Suprapubic skin (tissue), 4 donors: ENCODE data around the gene TM6SF1. TPM values are rescaled to one million over a fixed set of nuclear protein-coding genes. Genes with fewer than 3 reads are reported as not detected.

ENCODE experiments used
- DNase-seq, 2 donors: peaks; one replicate each; pipeline ENCODE4 v3.0.0-alpha.2; 2019; ENCODE audit warnings: low spot score in 2 of 2
- H3K27ac ChIP-seq: fragments of 200-600 bp; sonication (generic); one replicate; pipeline ENCODE4 v1.5.1; 2019
- H3K27me3 ChIP-seq: fragments of 200-600 bp; sonication (generic); one replicate; pipeline ENCODE4 v1.5.1; 2019
- H3K36me3 ChIP-seq: fragments of 200-600 bp; sonication (generic); one replicate; pipeline ENCODE4 v1.5.1; 2019
- H3K4me1 ChIP-seq: fragments of 200-600 bp; sonication (generic); one replicate; pipeline ENCODE4 v1.5.1; 2019
- H3K4me3 ChIP-seq: fragments of 200-600 bp; sonication (generic); one replicate; pipeline ENCODE4 v1.5.1; 2019; ENCODE audit warnings: mild to moderate bottlenecking
- H3K9me3 ChIP-seq: fragments of 200-600 bp; sonication (generic); one replicate; pipeline ENCODE4 v1.5.1; 2019
- EP300 ChIP-seq: sonication (generic); formaldehyde crosslinking; IDR thresholded peaks from one replicate; pipeline ENCODE4 v1.6.1; 2017; ENCODE audit warnings: antibody characterized with exemption
- POLR2A ChIP-seq, 2 donors: fragments of 450-650 bp; IDR thresholded peaks; one replicate each; pipeline ENCODE4 v1.6.1; 2017; ENCODE audit warnings: antibody characterized with exemption in 2 of 2, mild to moderate bottlenecking in 2 of 2, moderate library complexity in 2 of 2
- POLR2AphosphoS5 ChIP-seq, 3 donors: sonication (generic); formaldehyde crosslinking; IDR thresholded peaks; one replicate each; pipeline ENCODE4 v1.6.1; 2017; ENCODE audit warnings: antibody characterized with exemption in 3 of 3
- WGBS: methylation state at CpG from one replicate; pipeline ENCODE4 v1.1.5; 2018; 5-methylcytosine and 5-hydroxymethylcytosine counted together
- total RNA-seq, 4 donors: library from RNA; depleted of rRNA; stranded (reverse); fragments of >200 nt; gene quantifications; one replicate each; pipeline ENCODE4 v1.1.0, GENCODE V29; 2016
- TF ChIP-seq, protein P1 (sequence below), 2 donors: fragments of 200-600 bp in 1 of 2; fragments of 450-650 bp in 1 of 2; sonication (generic) in 1 of 2; IDR thresholded peaks; one replicate each; pipeline ENCODE4 v1.5.1; 2016 to 2019; ENCODE audit warnings: antibody characterized with exemption in 2 of 2, mild to moderate bottlenecking in 1 of 2, moderate library complexity in 1 of 2

Gene TM6SF1
- total RNA-seq, 4 donors from 2014 or later: 1.6 to 2.7 (median 2.3) TPM

DNA sequence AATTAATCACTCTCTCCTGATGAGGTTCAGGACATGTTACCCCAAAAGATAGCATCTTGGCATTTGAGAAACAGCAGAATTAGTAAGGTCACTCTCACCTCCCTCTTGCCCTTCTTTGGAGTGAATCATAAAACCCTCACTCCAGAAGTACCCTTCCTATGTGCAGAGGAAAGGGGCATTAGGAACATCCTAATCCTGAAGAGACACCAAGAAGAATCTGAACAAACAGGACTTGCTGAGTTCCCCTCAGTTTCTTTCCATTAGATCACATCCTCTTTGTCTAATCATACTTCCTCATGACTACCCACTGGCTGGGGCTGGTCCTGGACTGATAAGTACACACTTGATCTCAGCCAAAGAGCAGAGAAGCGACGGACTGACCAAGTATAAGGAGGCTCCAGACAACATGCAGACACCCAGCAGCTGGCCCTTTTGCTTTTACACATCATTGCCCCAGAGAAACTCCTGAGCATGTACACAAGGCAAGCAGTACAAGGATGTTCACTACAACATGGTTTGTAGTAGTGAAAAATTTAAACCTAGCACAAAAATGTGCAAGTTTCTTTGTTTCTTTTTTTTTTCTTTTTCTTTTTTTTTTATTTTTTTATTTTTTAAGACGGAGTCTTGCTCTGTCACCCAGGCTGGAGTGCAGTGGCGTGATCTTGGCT is 15.0 kb upstream of the TM6SF1 start:
- H3K4me3 ChIP-seq: no peak overlapping the region
- 70% methylated on average over 4 of the region's 4 CpGs for WGBS
- no peak for DNase-seq

DNA sequence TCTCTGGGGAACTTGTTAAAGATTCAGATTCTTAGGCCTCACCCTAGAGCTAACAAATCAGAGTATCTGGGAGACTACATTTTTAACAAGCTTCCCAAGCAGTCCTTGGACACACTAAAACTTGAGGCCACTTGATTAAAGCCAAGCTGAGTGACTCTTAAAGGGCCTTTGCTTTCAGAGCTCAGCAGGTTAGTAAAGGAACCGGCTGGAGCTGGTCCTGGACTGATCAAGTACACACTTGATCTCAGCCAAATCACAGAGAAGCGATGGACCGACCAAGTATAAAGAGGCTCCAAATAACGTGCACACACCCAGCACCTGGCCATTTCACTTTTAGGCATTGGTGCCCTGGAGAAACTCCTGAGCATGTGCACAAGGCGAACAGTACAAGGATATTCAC is 12.9 kb upstream of the TM6SF1 start:
- no peak overlapping the region for H3K27ac ChIP-seq
- TF ChIP-seq POLR2A (IDR thresholded peaks at IDR 0.05) (no peak), EP300 (no peak), POLR2AphosphoS5 (IDR thresholded peaks at IDR 0.05) (no peak)
- TF ChIP-seq, protein P1, sequence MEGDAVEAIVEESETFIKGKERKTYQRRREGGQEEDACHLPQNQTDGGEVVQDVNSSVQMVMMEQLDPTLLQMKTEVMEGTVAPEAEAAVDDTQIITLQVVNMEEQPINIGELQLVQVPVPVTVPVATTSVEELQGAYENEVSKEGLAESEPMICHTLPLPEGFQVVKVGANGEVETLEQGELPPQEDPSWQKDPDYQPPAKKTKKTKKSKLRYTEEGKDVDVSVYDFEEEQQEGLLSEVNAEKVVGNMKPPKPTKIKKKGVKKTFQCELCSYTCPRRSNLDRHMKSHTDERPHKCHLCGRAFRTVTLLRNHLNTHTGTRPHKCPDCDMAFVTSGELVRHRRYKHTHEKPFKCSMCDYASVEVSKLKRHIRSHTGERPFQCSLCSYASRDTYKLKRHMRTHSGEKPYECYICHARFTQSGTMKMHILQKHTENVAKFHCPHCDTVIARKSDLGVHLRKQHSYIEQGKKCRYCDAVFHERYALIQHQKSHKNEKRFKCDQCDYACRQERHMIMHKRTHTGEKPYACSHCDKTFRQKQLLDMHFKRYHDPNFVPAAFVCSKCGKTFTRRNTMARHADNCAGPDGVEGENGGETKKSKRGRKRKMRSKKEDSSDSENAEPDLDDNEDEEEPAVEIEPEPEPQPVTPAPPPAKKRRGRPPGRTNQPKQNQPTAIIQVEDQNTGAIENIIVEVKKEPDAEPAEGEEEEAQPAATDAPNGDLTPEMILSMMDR (IDR thresholded peaks at IDR 0.05): no peak
- 85% methylated on average over 5 of the region's 5 CpGs for WGBS

More for the DNA sequence above, 15.0 kb upstream of the TM6SF1 start:
- Histone ChIP-seq H3K9me3 (no peaks in the 10 kb centered on the region), H3K27ac (peak overlapping the region; percentile 6), H3K4me1 (no peaks in the 10 kb centered on the region), H3K27me3 (peaks cover 2% of the 10 kb centered on the region), H3K36me3 (no peaks in the 10 kb centered on the region)
- TF ChIP-seq POLR2AphosphoS5 (IDR thresholded peaks at IDR 0.05): no peak
- peak in 1 of 2 donors; percentile 42 for TF ChIP-seq POLR2A (IDR thresholded peaks at IDR 0.05)

DNA sequence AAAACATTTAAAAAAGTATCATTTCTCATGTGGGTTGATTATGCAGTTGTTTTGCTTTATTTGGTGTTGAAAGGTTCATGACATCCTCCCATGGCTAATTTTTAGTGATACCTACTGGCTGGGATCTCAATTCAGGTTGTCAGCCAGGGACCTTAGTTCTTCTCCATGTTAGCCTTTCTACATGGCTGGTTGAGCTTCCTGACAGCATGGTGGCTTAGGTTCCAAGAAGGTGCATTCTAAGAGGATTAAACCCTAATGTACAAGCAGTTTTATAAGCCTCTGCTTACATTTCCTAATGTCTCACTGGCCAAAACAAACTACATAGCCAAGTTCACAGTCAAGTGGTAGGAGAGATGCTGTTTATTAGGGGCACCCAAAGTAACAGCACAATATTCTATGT is 9.4 kb upstream of the TM6SF1 start:
- no peak for DNase-seq
- Histone ChIP-seq H3K9me3 (no peaks in the 10 kb centered on the region), H3K4me3 (no peak overlapping the region), H3K27me3 (peaks cover 2% of the 10 kb centered on the region), H3K27ac (no peak overlapping the region), H3K4me1 (no peaks in the 10 kb centered on the region), H3K36me3 (no peaks in the 10 kb centered on the region)
- TF ChIP-seq EP300: no peak
- TF ChIP-seq POLR2AphosphoS5 (IDR thresholded peaks at IDR 0.05): no peak
- TF ChIP-seq POLR2A (IDR thresholded peaks at IDR 0.05): no peak
- TF ChIP-seq, protein P1 (IDR thresholded peaks at IDR 0.05): no peak

More for the DNA sequence above, 12.9 kb upstream of the TM6SF1 start:
- Histone ChIP-seq H3K4me1 (no peaks in the 10 kb centered on the region), H3K4me3 (no peak overlapping the region), H3K36me3 (no peaks in the 10 kb centered on the region), H3K27me3 (peaks cover 2% of the 10 kb centered on the region), H3K9me3 (no peaks in the 10 kb centered on the region)
- no peak for DNase-seq

DNA sequence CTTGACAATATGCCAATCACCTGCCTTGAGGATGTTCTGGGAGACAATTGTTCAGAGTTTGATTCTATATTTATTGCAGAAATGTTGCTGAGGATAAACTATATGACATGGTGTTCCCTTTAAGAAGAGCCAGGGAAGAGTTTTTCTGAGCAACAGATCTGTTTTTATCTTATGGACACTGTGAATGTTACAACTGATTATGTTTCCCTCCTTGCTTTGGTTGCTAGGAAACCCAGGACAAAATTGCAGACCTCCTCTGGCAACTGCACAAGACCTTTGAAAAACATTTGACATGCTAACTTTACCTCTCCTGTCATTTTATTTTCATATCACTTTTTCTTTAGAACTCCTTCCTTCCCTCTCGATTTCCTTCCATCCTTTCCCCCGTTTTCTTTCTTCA is 8.2 kb upstream of the TM6SF1 start:
- no peaks in the 10 kb centered on the region for H3K9me3 ChIP-seq
- no peaks in the 10 kb centered on the region for H3K36me3 ChIP-seq
- DNase-seq: no peak
- H3K27ac ChIP-seq: no peak overlapping the region
- H3K27me3 ChIP-seq: peaks cover 9% of the 10 kb centered on the region
- 85% methylated on average over 2 of the region's 2 CpGs for WGBS
- no peaks in the 10 kb centered on the region for H3K4me1 ChIP-seq
- no peak overlapping the region for H3K4me3 ChIP-seq
- TF ChIP-seq, protein P1 (IDR thresholded peaks at IDR 0.05): no peak
- no peak for TF ChIP-seq POLR2AphosphoS5 (IDR thresholded peaks at IDR 0.05)
- TF ChIP-seq EP300: no peak
- no peak for TF ChIP-seq POLR2A (IDR thresholded peaks at IDR 0.05)

DNA sequence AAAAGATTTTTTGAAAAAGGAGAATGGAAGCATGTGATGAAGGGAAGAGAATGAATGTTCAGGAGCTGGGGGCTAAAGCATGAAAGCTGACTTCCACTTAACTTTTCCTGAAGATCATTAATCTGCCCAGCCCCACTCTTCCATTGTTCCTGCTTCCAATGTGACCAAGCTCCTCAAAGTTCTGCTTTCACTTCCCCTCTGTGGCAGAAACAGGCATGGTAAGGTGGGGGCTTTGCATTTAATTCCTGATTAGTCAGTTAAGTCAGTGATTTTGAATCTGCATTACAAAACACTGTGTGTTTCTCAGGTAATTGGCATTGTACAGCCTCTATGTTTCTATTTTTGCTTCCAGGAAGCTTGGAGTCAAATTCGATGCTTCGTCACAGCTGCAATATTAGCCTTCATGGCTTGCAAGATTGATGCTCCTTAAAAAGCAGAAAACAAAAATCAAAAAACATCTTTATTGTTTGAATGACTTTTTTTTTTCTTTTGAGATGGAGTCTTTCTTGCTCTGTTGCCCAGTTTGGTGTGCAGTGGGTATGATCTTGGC is 7.3 kb upstream of the TM6SF1 start:
- TF ChIP-seq POLR2AphosphoS5 (IDR thresholded peaks at IDR 0.05) (no peak), POLR2A (IDR thresholded peaks at IDR 0.05) (no peak), EP300 (no peak)
- TF ChIP-seq, protein P1 (IDR thresholded peaks at IDR 0.05): no peak
- no peaks in the 10 kb centered on the region for H3K9me3 ChIP-seq
- WGBS: 51% methylated on average over 2 of the region's 2 CpGs
- no peak overlapping the region for H3K27ac ChIP-seq
- H3K36me3 ChIP-seq: no peaks in the 10 kb centered on the region
- H3K4me1 ChIP-seq: no peaks in the 10 kb centered on the region
- no peak overlapping the region for H3K4me3 ChIP-seq
- peaks cover 9% of the 10 kb centered on the region for H3K27me3 ChIP-seq
- no peak for DNase-seq
